Progenitor cell of endocrine pancreas (in vitro differentiated cells): ENCODE measurements around the gene TP53TG5. TPM values are rescaled to one million over a fixed set of nuclear protein-coding genes. Genes with fewer than 3 reads are reported as not detected.
A peak's percentile ranks its signal among the peaks of the same experiment; 100 is the strongest.

ENCODE experiments used
- DNase-seq: peaks from one replicate; pipeline ENCODE4 v3.0.0; 2021; ENCODE audit warnings: low spot score; ENCODE audit not compliant: unreplicated experiment
- H3K27ac Mint-ChIP-seq: 2 replicates; pipeline ENCODE4 v1.8.0; 2021; ENCODE audit warnings: mild to moderate bottlenecking, moderate library complexity, mixed read lengths
- H3K27me3 Mint-ChIP-seq: 2 replicates; pipeline ENCODE4 v1.8.0; 2021; ENCODE audit warnings: mixed read lengths
- H3K36me3 Mint-ChIP-seq: 2 replicates; pipeline ENCODE4 v1.8.0; 2022; ENCODE audit warnings: mixed read lengths; ENCODE audit not compliant: insufficient read depth
- H3K4me1 Mint-ChIP-seq: 2 replicates; pipeline ENCODE4 v1.8.0; 2021; ENCODE audit warnings: low read depth, mixed read lengths
- H3K4me3 Mint-ChIP-seq: 2 replicates; pipeline ENCODE4 v1.8.0; 2021; ENCODE audit warnings: low read depth, mild to moderate bottlenecking, moderate library complexity, mixed read lengths
- H3K9me3 Mint-ChIP-seq: 2 replicates; pipeline ENCODE4 v1.8.0; 2021; ENCODE audit warnings: low read depth, mixed read lengths
- total RNA-seq: library from RNA; stranded (reverse); gene quantifications from 2 replicates; pipeline ENCODE4 v1.2.1, GENCODE V29; 2021
- TF ChIP-seq, protein P1 (sequence below): fragments of 200-600 bp; sonication (generic); IDR thresholded peaks from one replicate; pipeline ENCODE4 v1.5.0; 2021; ENCODE audit warnings: antibody characterized with exemption, mild to moderate bottlenecking; ENCODE audit not compliant: unreplicated experiment

The TP53TG5 gene
- total RNA-seq, 1 donor from 2014 or later: not detected

DNA sequence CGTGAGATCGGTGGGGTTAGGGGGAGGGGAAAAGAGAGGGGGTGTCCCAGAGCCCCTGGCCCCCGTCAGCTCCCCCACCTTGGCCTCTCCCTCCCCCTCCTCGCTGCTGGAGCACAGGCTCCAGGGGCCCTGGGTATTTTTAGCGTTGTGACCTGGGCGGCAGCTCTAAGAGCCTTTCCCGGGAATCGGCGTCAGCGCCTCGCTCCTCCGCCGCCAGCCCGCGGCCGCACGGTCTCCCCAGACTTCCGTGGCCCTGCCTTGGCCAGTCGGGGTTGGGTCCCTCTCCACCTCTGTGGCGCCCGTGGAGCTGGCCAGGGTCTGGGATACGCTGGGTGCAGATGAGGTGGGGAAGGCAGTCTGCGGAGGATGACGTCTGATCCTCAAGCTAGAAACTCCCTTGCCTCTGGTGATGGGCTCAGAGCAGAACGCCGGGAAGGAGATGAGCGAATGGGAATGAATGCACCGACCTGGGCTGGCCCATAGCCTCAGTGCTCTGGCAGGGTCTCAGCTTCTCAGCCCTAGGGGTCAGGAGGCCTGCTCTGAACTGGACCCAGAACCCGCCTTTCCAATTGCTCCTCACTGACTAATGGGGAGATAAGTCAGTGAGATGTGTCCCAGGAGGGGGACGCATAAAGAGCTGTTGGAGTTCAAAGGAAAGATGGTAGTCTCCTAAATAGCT lies 29.1 kb upstream of the TP53TG5 start:
- Mint-ChIP-seq H3K9me3 (no peaks in the 10 kb centered on the region), H3K4me3 (peak overlapping the region; percentile 85), H3K27me3 (peaks cover 6% of the 10 kb centered on the region), H3K4me1 (peaks cover 10% of the 10 kb centered on the region), H3K27ac (peak overlapping the region; percentile 82), H3K36me3 (peaks cover 8% of the 10 kb centered on the region)
- TF ChIP-seq, protein P1, sequence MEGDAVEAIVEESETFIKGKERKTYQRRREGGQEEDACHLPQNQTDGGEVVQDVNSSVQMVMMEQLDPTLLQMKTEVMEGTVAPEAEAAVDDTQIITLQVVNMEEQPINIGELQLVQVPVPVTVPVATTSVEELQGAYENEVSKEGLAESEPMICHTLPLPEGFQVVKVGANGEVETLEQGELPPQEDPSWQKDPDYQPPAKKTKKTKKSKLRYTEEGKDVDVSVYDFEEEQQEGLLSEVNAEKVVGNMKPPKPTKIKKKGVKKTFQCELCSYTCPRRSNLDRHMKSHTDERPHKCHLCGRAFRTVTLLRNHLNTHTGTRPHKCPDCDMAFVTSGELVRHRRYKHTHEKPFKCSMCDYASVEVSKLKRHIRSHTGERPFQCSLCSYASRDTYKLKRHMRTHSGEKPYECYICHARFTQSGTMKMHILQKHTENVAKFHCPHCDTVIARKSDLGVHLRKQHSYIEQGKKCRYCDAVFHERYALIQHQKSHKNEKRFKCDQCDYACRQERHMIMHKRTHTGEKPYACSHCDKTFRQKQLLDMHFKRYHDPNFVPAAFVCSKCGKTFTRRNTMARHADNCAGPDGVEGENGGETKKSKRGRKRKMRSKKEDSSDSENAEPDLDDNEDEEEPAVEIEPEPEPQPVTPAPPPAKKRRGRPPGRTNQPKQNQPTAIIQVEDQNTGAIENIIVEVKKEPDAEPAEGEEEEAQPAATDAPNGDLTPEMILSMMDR: no peak
- peak; percentile 28 for DNase-seq

DNA sequence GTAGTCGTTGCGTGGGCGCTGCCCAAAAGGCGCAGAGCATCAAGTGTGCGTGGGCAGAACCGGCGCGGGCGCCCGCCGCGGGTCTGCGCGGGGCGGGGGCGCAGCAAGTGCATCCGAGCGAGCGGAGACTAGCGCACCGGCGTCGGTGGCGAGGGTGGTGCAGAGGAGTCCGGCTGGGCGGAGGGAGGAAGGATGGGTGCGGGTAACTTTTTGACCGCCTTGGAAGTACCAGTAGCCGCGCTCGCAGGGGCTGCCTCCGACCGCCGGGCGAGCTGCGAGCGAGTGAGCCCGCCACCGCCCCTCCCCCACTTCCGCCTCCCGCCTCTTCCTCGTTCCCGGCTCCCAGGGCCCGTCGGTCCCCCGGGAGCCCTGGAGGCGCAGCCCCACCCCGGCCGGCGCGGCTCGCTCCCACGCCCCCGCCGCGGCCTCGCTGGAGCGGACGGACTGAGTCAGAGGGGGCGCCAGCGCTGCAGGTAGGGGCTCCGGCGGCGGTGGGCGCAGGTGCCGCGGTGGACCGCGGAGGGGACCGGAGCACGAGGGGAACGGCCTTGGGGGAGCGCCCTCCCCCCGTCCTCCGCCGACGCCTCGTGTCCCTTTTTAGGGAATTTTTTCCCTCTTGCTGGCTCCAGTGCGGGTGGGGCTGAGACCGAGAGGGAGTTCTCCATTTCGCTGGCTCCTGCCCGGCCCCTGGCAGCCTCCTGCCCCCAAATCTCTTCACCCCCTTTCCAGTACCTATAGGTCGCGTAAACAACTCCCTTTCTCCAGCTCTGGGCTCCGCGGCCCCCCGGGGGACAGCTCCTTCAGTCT lies 28.3 kb upstream of the TP53TG5 start:
- H3K27me3 Mint-ChIP-seq: peaks cover 6% of the 10 kb centered on the region
- H3K27ac Mint-ChIP-seq: peak overlapping the region; percentile 76
- TF ChIP-seq, protein P1: peak; percentile 24
- DNase-seq: peak; percentile 40
- H3K36me3 Mint-ChIP-seq: peaks cover 12% of the 10 kb centered on the region
- H3K9me3 Mint-ChIP-seq: peaks cover 7% of the 10 kb centered on the region
- peak overlapping the region; percentile 85 for H3K4me3 Mint-ChIP-seq
- peaks cover 10% of the 10 kb centered on the region for H3K4me1 Mint-ChIP-seq

DNA sequence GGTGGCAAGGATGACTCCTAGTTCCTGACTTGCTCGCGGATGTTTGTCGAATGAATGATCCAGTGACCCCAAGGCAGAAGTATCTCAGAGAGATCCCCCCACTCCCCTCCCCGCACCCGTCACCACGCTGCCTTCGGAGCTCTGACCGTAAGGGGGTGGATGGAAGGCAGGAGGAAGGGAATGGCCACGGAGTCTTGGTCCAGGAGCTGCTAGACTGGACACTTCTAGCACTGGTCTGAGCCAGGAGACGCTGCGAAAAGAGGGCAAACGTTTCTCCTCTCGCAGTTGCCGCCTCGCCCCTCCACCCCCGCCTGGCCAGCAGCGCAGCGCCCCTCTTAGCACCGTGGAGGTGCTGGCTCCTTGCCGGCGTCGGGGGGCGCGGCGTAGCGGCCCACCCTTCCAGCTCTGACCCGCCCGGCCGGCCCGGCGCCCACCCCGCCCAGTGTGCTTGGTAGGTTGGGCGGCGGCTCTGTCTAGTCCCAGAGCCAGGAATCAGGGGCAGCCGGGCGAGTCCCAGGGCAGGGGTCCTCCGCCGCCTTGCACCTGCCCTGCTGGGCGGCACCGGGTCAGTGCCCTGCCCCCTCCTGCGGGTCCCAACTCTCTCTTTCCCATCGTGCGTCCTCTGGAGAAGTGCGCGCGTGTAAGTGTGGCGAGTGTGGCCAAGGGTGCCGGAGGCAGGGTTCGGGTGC lies 27.6 kb upstream of the TP53TG5 start:
- peaks cover 6% of the 10 kb centered on the region for H3K27me3 Mint-ChIP-seq
- TF ChIP-seq, protein P1: no peak
- peaks cover 13% of the 10 kb centered on the region for H3K36me3 Mint-ChIP-seq
- peak; percentile 22 for DNase-seq
- peak overlapping the region; percentile 73 for H3K27ac Mint-ChIP-seq
- peak overlapping the region; percentile 85 for H3K4me3 Mint-ChIP-seq
- peaks cover 10% of the 10 kb centered on the region for H3K9me3 Mint-ChIP-seq
- peaks cover 10% of the 10 kb centered on the region for H3K4me1 Mint-ChIP-seq

DNA sequence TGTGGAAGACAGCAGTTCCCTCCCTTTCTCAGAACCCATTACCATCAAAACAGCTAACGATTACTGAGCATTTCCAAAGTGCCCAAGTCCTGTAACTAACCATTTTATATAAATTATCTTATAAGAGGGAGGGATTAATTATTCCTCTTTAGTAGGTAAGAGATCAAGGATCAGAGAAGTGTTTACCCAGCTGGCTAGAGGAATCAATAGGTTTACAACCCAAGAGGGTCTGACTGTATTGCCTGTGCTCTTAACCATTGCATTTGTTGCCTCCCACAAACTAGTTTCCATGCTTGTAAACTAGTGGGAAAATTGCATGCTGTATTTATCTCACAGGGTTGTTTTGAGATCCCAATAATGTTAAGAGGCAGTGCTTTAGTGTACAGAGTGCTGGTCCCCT lies 26.3 kb upstream of the TP53TG5 start:
- Mint-ChIP-seq H3K36me3 (peaks cover 20% of the 10 kb centered on the region), H3K4me1 (peaks cover 10% of the 10 kb centered on the region), H3K4me3 (peak overlapping the region; percentile 54), H3K27me3 (peaks cover 6% of the 10 kb centered on the region), H3K27ac (peak overlapping the region; percentile 15), H3K9me3 (peaks cover 17% of the 10 kb centered on the region)
- DNase-seq: no peak
- TF ChIP-seq, protein P1: no peak

DNA sequence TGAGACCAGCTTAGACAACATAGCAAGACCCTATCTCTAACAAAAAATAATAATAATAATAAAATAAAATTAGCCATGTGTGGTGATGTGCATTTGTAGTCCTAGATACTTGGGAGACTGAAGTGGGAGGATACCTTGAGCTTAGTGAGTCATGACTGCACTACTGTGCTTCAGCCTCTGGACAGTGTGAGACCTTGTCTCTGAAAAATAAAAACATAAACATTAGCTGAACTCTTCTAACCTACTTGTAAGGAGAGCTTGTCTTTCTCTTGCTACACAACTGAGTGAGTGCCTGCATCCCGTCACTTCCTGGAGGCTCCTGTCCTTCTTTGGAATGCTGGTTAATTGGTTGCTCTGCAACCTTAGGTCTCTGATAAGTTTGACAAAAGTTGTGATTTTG lies 24.8 kb upstream of the TP53TG5 start:
- Mint-ChIP-seq H3K4me3 (no peak overlapping the region), H3K36me3 (peaks cover 26% of the 10 kb centered on the region), H3K27me3 (peaks cover 6% of the 10 kb centered on the region), H3K27ac (no peak overlapping the region), H3K9me3 (peaks cover 27% of the 10 kb centered on the region), H3K4me1 (peaks cover 10% of the 10 kb centered on the region)
- TF ChIP-seq, protein P1: no peak
- DNase-seq: no peak
